ENCODE data around the gene MUC5AC. TPM values are rescaled to one million over a fixed set of nuclear protein-coding genes. Genes with fewer than 3 reads are reported as not detected.

MUC5AC gene
- total RNA-seq, 3 donors from 2014 or later, result 0.03 to 0.63 TPM; not detected in 1

- no peak for DNase-seq
Measured at GRCh38 chr11:1201395-1202153, 43.8 kb downstream of the MUC5AC start.

GRCh38 chr11:1202154-1202775 is 44.5 kb downstream of the MUC5AC start:
- intact Hi-C loops (cut with DNase I, micrococcal nuclease), result loop anchor here in 1 of 2 donors (10.0 kb wide), 1 partner anchor 313 kb away; no protein-coding TSS in a partner anchor
- Histone ChIP-seq H3K36me3 (ENCODE audit: low read depth) (no peaks in the 10 kb centered on the region), H3K4me1 (ENCODE audit: low read depth) (peaks cover 29% of the 10 kb centered on the region), H3K9me3 (no peaks in the 10 kb centered on the region), H3K4me3 (no peak overlapping the region)
- no peak for TF ChIP-seq CTCF (IDR thresholded peaks at IDR 0.05)
- ATAC-seq (no peak), DNase-seq (peak in 2 of 3 donors; percentile 31 to 46)

More at GRCh38 chr11:1201395-1202153, 43.8 kb downstream of the MUC5AC start:
- no peak for ATAC-seq
- Histone ChIP-seq H3K4me1 (ENCODE audit: low read depth) (peaks cover 29% of the 10 kb centered on the region), H3K9me3 (no peaks in the 10 kb centered on the region), H3K4me3 (no peak overlapping the region), H3K36me3 (ENCODE audit: low read depth) (no peaks in the 10 kb centered on the region)
- no peak for TF ChIP-seq CTCF (IDR thresholded peaks at IDR 0.05)
- intact Hi-C loops (cut with DNase I, micrococcal nuclease), result loop anchor here in 1 of 2 donors (10.0 kb wide), 1 partner anchor 313 kb away; no protein-coding TSS in a partner anchor

GRCh38 chr11:1202776-1203504 is 45.2 kb downstream of the MUC5AC start:
- no peak overlapping the region for H3K4me3 ChIP-seq
- peak; percentile 96 for TF ChIP-seq CTCF (IDR thresholded peaks at IDR 0.05)
- no peaks in the 10 kb centered on the region for H3K9me3 ChIP-seq
- H3K36me3 ChIP-seq (ENCODE audit: low read depth), result no peaks in the 10 kb centered on the region
- ATAC-seq (peak; percentile 85), DNase-seq (peak; percentile 68 to 84 (median 81))
- peaks cover 29% of the 10 kb centered on the region for H3K4me1 ChIP-seq (ENCODE audit: low read depth)
- intact Hi-C loops (cut with DNase I, micrococcal nuclease), result loop anchor here in 1 of 2 donors (10.0 kb wide), 1 partner anchor 312 kb away; no protein-coding TSS in a partner anchor

GRCh38 chr11:1203505-1204271 is 45.9 kb downstream of the MUC5AC start:
- Histone ChIP-seq H3K4me1 (ENCODE audit: low read depth) (peaks cover 29% of the 10 kb centered on the region), H3K4me3 (no peak overlapping the region), H3K36me3 (ENCODE audit: low read depth) (no peaks in the 10 kb centered on the region), H3K9me3 (no peaks in the 10 kb centered on the region)
- no peak for TF ChIP-seq CTCF (IDR thresholded peaks at IDR 0.05)
- DNase-seq, result peak in 2 of 3 donors; percentile 54 to 65
- peak; percentile 39 for ATAC-seq
- intact Hi-C loops (cut with DNase I, micrococcal nuclease), result loop anchor here in 1 of 2 donors (10.0 kb wide), 1 partner anchor 311 kb away; no protein-coding TSS in a partner anchor

Data from mucosa of descending colon (tissue), 3 donors.